Subcutaneous adipose tissue (tissue), 4 donors: ENCODE measurements around the gene GHDC. TPM values are rescaled to one million over a fixed set of nuclear protein-coding genes. Genes with fewer than 3 reads are reported as not detected.

Source experiments
- total RNA-seq, 4 donors: library from RNA; depleted of rRNA; stranded (reverse); fragments of >200 nt; gene quantifications; one replicate each; pipeline ENCODE4 v1.1.0, GENCODE V29; 2016
- TF ChIP-seq, protein P1 (sequence below): fragments of 450-650 bp; IDR thresholded peaks from one replicate; pipeline ENCODE4 v1.5.1; 2016; ENCODE audit warnings: low read depth, mild to moderate bottlenecking, control low read depth, antibody characterized with exemption, moderate library complexity

Gene GHDC
- total RNA-seq, 4 donors from 2014 or later = 18.8 to 47.5 (median 45.3) TPM

DNA sequence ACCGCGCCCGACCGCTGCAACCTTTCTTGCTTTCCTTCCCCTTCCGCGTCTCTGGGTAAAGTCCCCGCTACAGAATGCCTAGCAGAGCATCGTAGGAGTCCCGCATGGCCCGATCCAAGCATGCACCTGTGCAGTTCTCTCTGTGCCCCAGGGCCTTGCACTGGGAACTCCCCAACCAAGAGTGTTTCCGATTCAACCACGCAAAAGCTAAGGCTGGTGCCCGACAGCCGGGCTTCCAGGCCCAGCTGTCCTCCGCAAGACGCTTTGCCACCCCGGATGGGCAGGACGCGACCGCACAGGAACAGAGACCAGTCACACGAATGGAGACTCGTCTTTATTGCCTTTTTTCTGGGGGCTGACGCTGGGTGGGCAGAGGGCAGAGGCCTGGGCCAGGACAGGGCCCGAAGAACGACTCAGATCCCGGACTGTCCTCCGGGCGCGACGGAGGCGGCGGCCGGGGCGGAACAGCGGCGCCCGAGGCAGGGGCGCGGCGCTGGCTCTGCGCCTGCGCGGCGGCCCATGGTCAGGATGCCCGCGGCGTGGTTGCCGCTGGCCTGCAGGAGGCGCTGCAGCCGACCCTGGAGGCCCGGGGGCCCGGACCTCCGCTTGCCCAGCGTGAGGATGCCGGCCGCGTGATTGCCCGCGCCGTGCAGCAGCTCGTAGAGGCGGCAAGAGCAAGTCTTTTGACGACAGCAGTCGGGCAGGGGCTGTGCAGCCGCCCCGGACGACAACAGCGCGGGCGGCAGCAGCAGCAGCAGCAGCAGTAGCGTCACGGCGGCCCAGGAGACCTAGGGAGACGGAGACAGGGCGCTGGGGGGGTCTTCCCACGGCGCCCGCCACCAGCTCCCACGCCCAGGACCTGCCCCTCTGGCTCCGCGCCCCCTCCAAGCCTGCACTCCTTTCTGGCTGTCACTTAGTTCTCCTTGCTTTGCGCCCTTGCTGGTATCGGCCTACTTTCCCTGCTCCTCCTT, 10.3 kb downstream of the GHDC start:
- TF ChIP-seq, protein P1, sequence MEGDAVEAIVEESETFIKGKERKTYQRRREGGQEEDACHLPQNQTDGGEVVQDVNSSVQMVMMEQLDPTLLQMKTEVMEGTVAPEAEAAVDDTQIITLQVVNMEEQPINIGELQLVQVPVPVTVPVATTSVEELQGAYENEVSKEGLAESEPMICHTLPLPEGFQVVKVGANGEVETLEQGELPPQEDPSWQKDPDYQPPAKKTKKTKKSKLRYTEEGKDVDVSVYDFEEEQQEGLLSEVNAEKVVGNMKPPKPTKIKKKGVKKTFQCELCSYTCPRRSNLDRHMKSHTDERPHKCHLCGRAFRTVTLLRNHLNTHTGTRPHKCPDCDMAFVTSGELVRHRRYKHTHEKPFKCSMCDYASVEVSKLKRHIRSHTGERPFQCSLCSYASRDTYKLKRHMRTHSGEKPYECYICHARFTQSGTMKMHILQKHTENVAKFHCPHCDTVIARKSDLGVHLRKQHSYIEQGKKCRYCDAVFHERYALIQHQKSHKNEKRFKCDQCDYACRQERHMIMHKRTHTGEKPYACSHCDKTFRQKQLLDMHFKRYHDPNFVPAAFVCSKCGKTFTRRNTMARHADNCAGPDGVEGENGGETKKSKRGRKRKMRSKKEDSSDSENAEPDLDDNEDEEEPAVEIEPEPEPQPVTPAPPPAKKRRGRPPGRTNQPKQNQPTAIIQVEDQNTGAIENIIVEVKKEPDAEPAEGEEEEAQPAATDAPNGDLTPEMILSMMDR = no peak

DNA sequence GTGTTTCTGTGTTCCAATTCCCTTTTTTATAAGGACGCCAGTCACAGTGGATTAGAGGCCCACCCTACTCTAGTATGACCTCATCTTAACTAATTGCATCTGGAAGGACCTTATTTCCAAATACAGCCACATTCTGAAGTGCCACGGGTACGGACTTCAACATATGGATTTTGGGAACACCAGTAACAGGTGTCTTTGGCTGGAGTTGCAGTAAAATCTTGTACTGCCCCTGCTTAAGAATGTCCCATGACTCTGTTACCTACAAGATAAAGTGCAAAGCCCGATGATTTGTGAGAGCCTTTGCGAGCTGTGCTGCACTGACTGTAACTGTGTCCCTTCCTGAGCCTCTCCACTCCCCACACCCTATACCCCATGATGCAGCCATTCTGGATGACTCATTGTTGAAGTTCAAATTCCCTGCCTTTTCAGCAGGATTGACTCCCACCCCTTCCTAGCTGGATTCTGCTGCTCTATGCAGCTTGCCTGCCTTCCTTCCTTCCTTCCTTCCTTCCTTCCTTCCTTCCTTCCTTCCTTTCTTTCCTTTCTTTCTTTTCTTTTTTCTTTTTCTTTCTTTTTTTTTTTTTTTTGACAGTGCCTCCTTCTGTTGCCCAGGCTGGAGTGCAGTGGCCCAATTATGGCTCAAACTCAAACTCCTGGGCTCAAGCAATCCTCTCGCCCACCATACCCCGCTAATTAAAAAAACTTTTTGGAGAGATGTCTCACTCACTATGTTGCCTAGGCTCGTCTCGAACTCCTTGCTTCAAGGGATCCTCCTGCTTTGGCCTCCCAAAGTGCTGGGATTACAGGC, 11.2 kb downstream of the GHDC start:
- TF ChIP-seq, protein P1 = no peak

DNA sequence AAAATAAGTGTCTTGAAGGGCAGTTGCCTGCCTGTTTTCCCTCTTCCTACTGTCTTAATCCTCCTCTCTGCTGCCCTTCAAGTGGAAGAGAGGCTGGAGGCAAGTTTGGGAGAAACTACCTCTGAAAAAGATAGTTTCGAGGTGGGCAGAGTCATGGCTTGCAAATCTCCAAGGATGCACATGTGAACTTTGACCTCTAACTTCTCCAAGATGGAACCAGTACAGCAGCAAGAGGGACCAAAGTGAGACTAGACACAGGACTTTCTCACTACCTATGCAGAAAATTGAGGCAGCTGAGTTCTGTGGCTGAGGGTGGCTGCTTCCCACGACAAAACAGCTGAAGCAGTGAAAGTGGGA, 12.5 kb downstream of the GHDC start:
- TF ChIP-seq, protein P1 = no peak

DNA sequence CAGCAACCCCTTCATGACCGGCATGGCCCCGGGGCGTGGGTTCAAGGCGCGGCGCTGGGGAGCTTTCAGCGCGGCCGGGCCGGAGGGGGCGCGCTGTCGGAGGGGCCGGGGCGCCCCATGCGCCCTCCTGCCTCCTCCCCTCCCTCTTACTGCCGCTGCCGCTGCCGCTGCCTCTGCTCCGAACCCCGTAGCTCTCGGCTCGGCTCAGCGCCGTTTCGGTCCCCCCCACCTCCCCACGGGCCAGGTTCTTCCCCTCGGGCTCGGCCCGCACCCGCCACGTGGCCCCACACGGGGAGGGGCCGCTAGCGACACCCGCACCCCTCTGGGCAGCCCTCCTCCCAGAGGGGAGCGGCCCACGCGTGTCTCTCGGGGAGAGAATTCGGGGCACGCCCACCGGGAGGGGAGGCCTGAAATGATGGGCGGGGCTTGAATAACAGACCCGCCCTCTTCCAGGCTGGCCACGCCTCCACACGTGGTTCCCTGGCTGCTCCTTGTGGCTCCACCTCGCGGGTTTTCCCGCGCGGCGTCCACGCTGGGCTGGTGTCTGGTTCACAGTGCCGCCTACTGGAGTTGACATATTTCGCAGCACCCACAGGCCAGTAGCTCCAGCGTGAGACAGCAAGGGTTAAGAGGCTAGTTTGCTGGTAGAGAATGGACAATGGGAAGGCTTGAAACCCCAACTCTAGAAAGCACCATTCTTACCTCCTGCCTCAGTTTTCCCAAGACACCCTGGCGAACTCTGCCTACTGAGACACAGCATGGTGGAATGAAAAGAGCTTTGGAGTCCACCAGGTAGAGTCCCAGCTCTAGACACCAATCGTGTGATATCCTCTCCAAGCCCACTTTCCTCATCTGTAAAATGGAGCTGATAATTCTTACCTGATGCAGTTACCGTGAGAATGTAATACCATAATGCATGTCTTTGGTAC, 13.1 kb downstream of the GHDC start, which contains the start of gene KCNH4:
Gene KCNH4, minus strand, starts transcription at position 221 of the 929 bp plus-strand sequence. Its CDS starts 197 bp downstream, at position 24.
- TF ChIP-seq, protein P1 = no peak

DNA sequence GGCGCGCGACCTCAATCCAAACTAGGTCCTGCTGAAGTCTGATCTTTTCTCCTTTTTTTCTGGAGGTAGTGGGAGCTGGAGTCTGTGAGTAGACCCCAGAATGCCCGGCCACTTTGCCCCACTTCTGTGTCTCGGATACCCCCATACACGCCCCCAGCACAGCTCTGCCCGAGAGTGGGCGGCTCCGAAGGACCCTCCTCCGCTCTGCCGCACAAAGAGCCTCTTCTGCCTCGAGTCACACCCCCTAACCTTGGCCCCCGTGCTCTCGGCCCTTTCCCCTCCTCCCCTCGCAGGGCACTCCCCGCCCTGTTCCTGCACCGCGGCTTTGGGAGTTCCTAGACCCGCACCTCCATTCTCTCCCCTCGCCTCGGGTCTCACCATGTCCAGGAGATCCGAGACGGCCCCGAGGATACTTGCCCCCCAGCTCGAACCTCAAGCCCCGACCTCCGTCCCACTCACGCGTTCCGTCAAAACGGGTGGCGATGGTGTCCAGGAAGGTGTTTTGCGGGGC, 13.8 kb downstream of the GHDC start:
- TF ChIP-seq, protein P1 = no peak

DNA sequence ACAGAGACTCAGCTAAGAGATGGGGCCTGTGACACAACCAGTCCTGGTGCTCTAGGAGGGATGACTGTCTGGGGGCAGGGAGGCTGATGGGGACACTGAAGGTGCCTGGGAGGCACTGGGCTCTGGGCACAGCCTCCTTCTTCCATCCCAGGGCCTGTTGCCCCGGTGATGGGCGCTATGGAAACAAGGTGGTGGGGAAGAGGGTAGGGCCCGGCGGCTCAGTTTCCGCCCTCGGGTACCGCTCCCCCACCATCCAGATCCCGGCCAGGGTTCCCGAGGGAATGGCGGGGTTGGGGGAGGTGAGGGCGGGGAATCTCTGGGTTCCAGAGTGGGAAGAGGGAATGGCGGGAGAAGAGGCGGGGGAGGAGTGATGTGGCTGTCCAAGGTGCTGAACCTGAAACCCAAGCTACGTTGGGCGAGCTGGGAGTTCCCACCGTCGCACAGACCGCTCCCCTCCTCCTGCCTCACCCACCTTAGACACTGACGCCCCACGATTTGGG, 14.3 kb downstream of the GHDC start:
- TF ChIP-seq, protein P1 = no peak
